Lower leg skin (tissue), 4 donors: ENCODE results near the gene SNRK. TPM values are rescaled to one million over a fixed set of nuclear protein-coding genes. Genes with fewer than 3 reads are reported as not detected.

Experiments used
- DNase-seq, 2 donors: peaks; one replicate each; pipeline ENCODE4 v3.0.0-alpha.2; 2019; ENCODE audit warnings: low spot score in 2 of 2
- H3K4me3 ChIP-seq: fragments of 200-600 bp; sonication (generic); 2 replicates; pipeline ENCODE4 v1.5.1; 2017; ENCODE audit warnings: mild to moderate bottlenecking, low read depth; ENCODE audit not compliant: poor library complexity, severe bottlenecking
- CTCF ChIP-seq, 3 donors: fragments of 450-650 bp; IDR thresholded peaks; one replicate each; pipeline ENCODE4 v1.5.1; 2016; ENCODE audit warnings: antibody characterized with exemption in 3 of 3, mild to moderate bottlenecking in 3 of 3, moderate library complexity in 2 of 3
- POLR2A ChIP-seq, 2 donors: fragments of 450-650 bp; IDR thresholded peaks; one replicate each; pipeline ENCODE4 v1.6.1; 2016 to 2017; ENCODE audit warnings: antibody characterized with exemption in 2 of 2, mild to moderate bottlenecking in 1 of 2, moderate library complexity in 1 of 2
- WGBS, 2 donors: methylation state at CpG; one replicate each; pipeline ENCODE4 v1.1.5; 2018; 5-methylcytosine and 5-hydroxymethylcytosine counted together
- intact Hi-C: fragments of 100-400 bp; cut with DNase I; formaldehyde crosslinking; loops from one replicate; pipeline ENCODE4 v1.15.0; 2023; ENCODE audit warnings: low total_unique reads
- total RNA-seq, 4 donors: library from RNA; depleted of rRNA; stranded (reverse); fragments of >200 nt; gene quantifications; one replicate each; pipeline ENCODE4 v1.1.0, GENCODE V29; 2016

SNRK gene
- total RNA-seq, 4 donors from 2014 or later, result 59.8 to 180 (median 79.9) TPM

- DNase-seq, result no peak
- intact Hi-C loops, result no loop called here
- no peak overlapping the region for H3K4me3 ChIP-seq
- TF ChIP-seq CTCF (IDR thresholded peaks at IDR 0.05) (no peak), POLR2A (IDR thresholded peaks at IDR 0.05) (no peak)
- WGBS, 2 donors, result 89 to 95% methylated on average over 2 of the region's 2 CpGs
Observed at GRCh38 chr3:43338295-43338694, 52.0 kb downstream of the SNRK start.

- intact Hi-C loops, result no loop called here
- TF ChIP-seq POLR2A (IDR thresholded peaks at IDR 0.05) (no peak), CTCF (IDR thresholded peaks at IDR 0.05) (no peak)
Observed at GRCh38 chr3:43340403-43340802, 54.1 kb downstream of the SNRK start.

GRCh38 chr3:43341788-43342187, 55.4 kb downstream of the SNRK start:
- no peak overlapping the region for H3K4me3 ChIP-seq
- DNase-seq, result no peak
- intact Hi-C loops, result no loop called here
- TF ChIP-seq POLR2A (IDR thresholded peaks at IDR 0.05) (no peak), CTCF (IDR thresholded peaks at IDR 0.05) (no peak)
- 88 to 92% methylated on average over 2 of the region's 2 CpGs for WGBS, 2 donors

More at GRCh38 chr3:43340403-43340802, 54.1 kb downstream of the SNRK start:
- no peak for DNase-seq
- 97 to 99% methylated on average over 7 of the region's 7 CpGs for WGBS, 2 donors
- no peak overlapping the region for H3K4me3 ChIP-seq

GRCh38 chr3:43343185-43343584, 56.8 kb downstream of the SNRK start:
- DNase-seq, result no peak
- intact Hi-C loops, result no loop called here
- 80 to 83% methylated on average over 4 of the region's 4 CpGs for WGBS, 2 donors
- TF ChIP-seq CTCF (IDR thresholded peaks at IDR 0.05), result no peak
- no peak for TF ChIP-seq POLR2A (IDR thresholded peaks at IDR 0.05)
- no peak overlapping the region for H3K4me3 ChIP-seq

GRCh38 chr3:43343815-43344214, 57.5 kb downstream of the SNRK start:
- intact Hi-C loops, result no loop called here
- H3K4me3 ChIP-seq, result no peak overlapping the region
- 86 to 91% methylated on average over 3 of the region's 3 CpGs for WGBS, 2 donors
- TF ChIP-seq POLR2A (IDR thresholded peaks at IDR 0.05) (no peak), CTCF (IDR thresholded peaks at IDR 0.05) (no peak)
- no peak for DNase-seq

GRCh38 chr3:43344520-43344919, 58.2 kb downstream of the SNRK start:
- DNase-seq, result no peak
- no peak for TF ChIP-seq CTCF (IDR thresholded peaks at IDR 0.05)
- no peak for TF ChIP-seq POLR2A (IDR thresholded peaks at IDR 0.05)
- no peak overlapping the region for H3K4me3 ChIP-seq
- 96 to 98% methylated on average over 3 of the region's 3 CpGs for WGBS, 2 donors
- intact Hi-C loops, result no loop called here
